HCT116 (cell line): ENCODE results near the gene FRY.

Source experiments
- CBX3 ChIP-seq: IDR thresholded peaks from 2 replicates; pipeline ENCODE4 v1.6.1; 2012; ENCODE audit warnings: low read depth
- CEBPB ChIP-seq: IDR thresholded peaks from 2 replicates; pipeline ENCODE4 v1.6.1; 2012; ENCODE audit warnings: low read depth
- CTCF ChIP-seq, 3 experiments: fragments of 200-600 bp in 1 of 3; sonication (generic) in 1 of 3; IDR thresholded peaks in 2 of 3; conservative IDR thresholded peaks in 1 of 3; 2 replicates each; pipeline ENCODE4 v1.5.1; 2012 to 2017; ENCODE audit warnings: low read depth in 2 of 3, low read length in 2 of 3, antibody characterized with exemption in 1 of 3, borderline replicate concordance in 1 of 3, control low read depth in 1 of 3, mild to moderate bottlenecking in 1 of 3, mixed read lengths in 1 of 3, mixed run types in 1 of 3, moderate library complexity in 1 of 3; ENCODE audit not compliant: insufficient read depth in 1 of 3
- EGR1 ChIP-seq: IDR thresholded peaks from 2 replicates; pipeline ENCODE4 v1.6.1; 2012; ENCODE audit warnings: low read depth
- EZH2 ChIP-seq: fragments of 200-600 bp; sonication (generic); IDR thresholded peaks from 2 replicates; pipeline ENCODE4 v1.6.1; 2017; ENCODE audit warnings: antibody characterized with exemption, mixed run types
- EZH2phosphoT487 ChIP-seq: fragments of 200-600 bp; IDR thresholded peaks from 2 replicates; pipeline ENCODE4 v1.6.1; 2018; ENCODE audit warnings: antibody characterized with exemption, borderline replicate concordance
- MAX ChIP-seq: IDR thresholded peaks from 2 replicates; pipeline ENCODE4 v1.6.1; 2012
- POLR2A ChIP-seq: IDR thresholded peaks from 2 replicates; pipeline ENCODE4 v1.7.0; 2011; ENCODE audit warnings: borderline replicate concordance; ENCODE audit not compliant: insufficient read depth, insufficient read length; ENCODE audit errors: extremely low read depth
- POLR2AphosphoS5 ChIP-seq: IDR thresholded peaks from 2 replicates; pipeline ENCODE4 v1.6.1; 2011; ENCODE audit warnings: mild to moderate bottlenecking, low read depth, low read length, moderate library complexity
- SP1 ChIP-seq: IDR thresholded peaks from 2 replicates; pipeline ENCODE4 v1.6.1; 2012; ENCODE audit warnings: low read depth
- ZBTB33 ChIP-seq: IDR thresholded peaks from 2 replicates; pipeline ENCODE4 v1.6.1; 2011; ENCODE audit warnings: mild to moderate bottlenecking, low read length, moderate library complexity; ENCODE audit not compliant: insufficient replicate concordance; ENCODE audit errors: extremely low read depth

- TF ChIP-seq POLR2A (no peak), CTCF (IDR thresholded peaks at IDR 0.05 in 2 of 3, conservative IDR thresholded peaks at IDR 0.05 in 1 of 3; ENCODE audit: borderline replicate concordance in 1 of 3, insufficient read depth in 1 of 3, low read depth in 2 of 3, low read length in 2 of 3) (no peak), POLR2AphosphoS5 (no peak), SP1 (no peak), CEBPB (no peak), EZH2phosphoT487 (no peak), CBX3 (no peak), EZH2 (no peak), MAX (no peak), EGR1 (no peak), ZBTB33 (no peak)
Observed at GRCh38 chr13:32309312-32310133, 277.9 kb downstream of the FRY start.
